ENCODE results near the gene MAN1C1.
A peak's percentile ranks its signal among the peaks of the same experiment; 100 is the strongest.

Gene MAN1C1

GRCh38 chr1:25772692-25773245 is 156.2 kb downstream of the MAN1C1 start:
- in situ Hi-C loops (cut with HindIII; ENCODE audit: low pct_ligation_motif_present, low pct_unique_long_range_greater_than_20kb, low sequenced_read_pairs), result no loop called here

GRCh38 chr1:25773441-25774125 is 157.0 kb downstream of the MAN1C1 start:
- in situ Hi-C loops (cut with HindIII; ENCODE audit: low pct_ligation_motif_present, low pct_unique_long_range_greater_than_20kb, low sequenced_read_pairs), result no loop called here
- DNase-seq, result peak; percentile 73

More at GRCh38 chr1:25772692-25773245, 156.2 kb downstream of the MAN1C1 start:
- DNase-seq, result no peak

- in situ Hi-C loops (cut with HindIII; ENCODE audit: low pct_ligation_motif_present, low pct_unique_long_range_greater_than_20kb, low sequenced_read_pairs), result no loop called here
- DNase-seq, result no peak
These were observed 157.7 kb downstream of the MAN1C1 start for GRCh38 chr1:25774206-25774803.

GRCh38 chr1:25774921-25775771 is 158.6 kb downstream of the MAN1C1 start:
- in situ Hi-C loops (cut with HindIII; ENCODE audit: low pct_ligation_motif_present, low pct_unique_long_range_greater_than_20kb, low sequenced_read_pairs), result no loop called here
- DNase-seq, result no peak

- DNase-seq, result no peak
- in situ Hi-C loops (cut with HindIII; ENCODE audit: low pct_ligation_motif_present, low pct_unique_long_range_greater_than_20kb, low sequenced_read_pairs), result no loop called here
These were observed 162.8 kb downstream of the MAN1C1 start for GRCh38 chr1:25779388-25779787.

GRCh38 chr1:25779894-25780293 is 163.3 kb downstream of the MAN1C1 start:
- in situ Hi-C loops (cut with HindIII; ENCODE audit: low pct_ligation_motif_present, low pct_unique_long_range_greater_than_20kb, low sequenced_read_pairs), result no loop called here
- DNase-seq, result no peak

GRCh38 chr1:25780318-25781129 is 163.9 kb downstream of the MAN1C1 start:
- no peak for DNase-seq
- in situ Hi-C loops (cut with HindIII; ENCODE audit: low pct_ligation_motif_present, low pct_unique_long_range_greater_than_20kb, low sequenced_read_pairs), result no loop called here

GRCh38 chr1:25781130-25781433 is 164.5 kb downstream of the MAN1C1 start:
- in situ Hi-C loops (cut with HindIII; ENCODE audit: low pct_ligation_motif_present, low pct_unique_long_range_greater_than_20kb, low sequenced_read_pairs), result no loop called here
- no peak for DNase-seq

GRCh38 chr1:25782608-25783201 is 166.1 kb downstream of the MAN1C1 start:
- in situ Hi-C loops (cut with HindIII; ENCODE audit: low pct_ligation_motif_present, low pct_unique_long_range_greater_than_20kb, low sequenced_read_pairs), result no loop called here
- DNase-seq, result no peak

GRCh38 chr1:25784575-25785051 is 168.0 kb downstream of the MAN1C1 start:
- in situ Hi-C loops (cut with HindIII; ENCODE audit: low pct_ligation_motif_present, low pct_unique_long_range_greater_than_20kb, low sequenced_read_pairs), result no loop called here
- no peak for DNase-seq

- no peak for DNase-seq
- in situ Hi-C loops (cut with HindIII; ENCODE audit: low pct_ligation_motif_present, low pct_unique_long_range_greater_than_20kb, low sequenced_read_pairs), result no loop called here
These were observed 168.9 kb downstream of the MAN1C1 start for GRCh38 chr1:25785333-25786067.

GRCh38 chr1:25786887-25787759 is 170.5 kb downstream of the MAN1C1 start:
- peak; percentile 7 for DNase-seq
- in situ Hi-C loops (cut with HindIII; ENCODE audit: low pct_ligation_motif_present, low pct_unique_long_range_greater_than_20kb, low sequenced_read_pairs), result no loop called here

- in situ Hi-C loops (cut with HindIII; ENCODE audit: low pct_ligation_motif_present, low pct_unique_long_range_greater_than_20kb, low sequenced_read_pairs), result no loop called here
- no peak for DNase-seq
These were observed 171.2 kb downstream of the MAN1C1 start for GRCh38 chr1:25787760-25788166.

GRCh38 chr1:25790472-25790871 is 173.9 kb downstream of the MAN1C1 start:
- no peak for DNase-seq
- in situ Hi-C loops (cut with HindIII; ENCODE audit: low pct_ligation_motif_present, low pct_unique_long_range_greater_than_20kb, low sequenced_read_pairs), result no loop called here

- no peak for DNase-seq
- in situ Hi-C loops (cut with HindIII; ENCODE audit: low pct_ligation_motif_present, low pct_unique_long_range_greater_than_20kb, low sequenced_read_pairs), result no loop called here
These were observed 175.5 kb downstream of the MAN1C1 start for GRCh38 chr1:25792115-25792514.

GRCh38 chr1:25793585-25794170 is 177.1 kb downstream of the MAN1C1 start:
- no peak for DNase-seq
- in situ Hi-C loops (cut with HindIII; ENCODE audit: low pct_ligation_motif_present, low pct_unique_long_range_greater_than_20kb, low sequenced_read_pairs), result no loop called here
